ENCODE data around the gene FAM170B.

The FAM170B gene

DNA sequence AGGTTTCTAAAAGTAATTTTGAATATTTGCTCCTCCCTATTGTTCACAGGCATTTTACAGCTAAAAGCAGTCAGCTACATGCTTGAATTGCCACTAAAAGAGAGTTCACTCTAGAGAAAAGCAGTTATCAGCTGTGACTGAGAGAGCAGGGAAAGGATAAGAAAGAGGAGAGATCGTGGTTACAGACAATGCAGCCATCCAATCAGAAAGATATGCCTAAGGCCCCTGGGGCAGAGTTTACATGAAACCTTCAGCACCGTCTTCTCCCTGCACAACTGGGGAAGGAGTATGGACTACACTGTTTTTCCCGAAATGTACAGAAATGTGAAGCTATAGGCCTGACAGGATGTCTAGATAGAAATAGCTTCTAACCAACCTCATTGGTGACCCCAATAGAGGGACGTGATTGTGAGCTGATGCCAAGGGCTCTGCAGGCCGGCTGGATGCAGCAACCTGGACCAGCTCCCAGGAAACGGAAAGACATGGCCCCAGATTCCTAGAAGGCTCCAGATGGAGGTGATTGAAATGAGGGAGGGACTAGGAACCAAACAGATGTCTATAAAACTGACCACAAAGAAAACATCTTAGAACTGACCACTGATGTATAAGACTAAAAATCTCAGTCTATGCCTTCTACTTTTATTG is 15.3 kb downstream of the FAM170B start:
- no peak for DNase-seq

DNA sequence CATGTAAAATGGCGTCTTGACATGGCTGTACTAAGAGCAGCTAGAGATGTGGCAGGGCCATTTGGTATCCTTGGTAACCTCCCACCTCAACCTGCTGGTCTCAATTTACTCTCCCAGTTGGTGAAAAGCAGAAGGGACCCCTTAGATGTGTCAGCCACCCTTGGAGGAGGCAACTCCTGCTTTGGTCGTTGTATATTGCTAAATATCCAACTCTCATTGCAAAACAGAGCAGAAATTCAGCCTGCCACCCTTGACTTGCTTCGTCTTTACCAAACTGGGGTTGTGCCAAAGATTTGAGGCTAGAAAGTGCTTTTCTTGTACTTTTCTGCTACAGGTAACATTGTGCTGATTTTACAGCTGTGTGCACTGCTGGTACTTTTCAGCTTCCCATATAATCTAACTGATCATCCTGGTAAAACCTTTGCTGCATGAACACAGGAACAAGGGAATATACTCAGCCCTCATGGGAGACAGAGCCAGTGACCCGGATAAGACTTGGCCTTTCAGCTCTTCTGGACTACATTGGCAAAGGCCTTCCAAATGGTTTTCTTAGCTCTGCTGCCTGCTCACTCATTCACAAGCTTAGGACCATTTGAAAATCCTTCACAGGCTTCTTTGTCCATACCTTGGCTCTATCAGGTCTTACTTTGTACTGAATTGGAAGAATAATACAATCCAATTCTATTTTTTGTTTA is 16.3 kb downstream of the FAM170B start:
- DNase-seq = no peak

DNA sequence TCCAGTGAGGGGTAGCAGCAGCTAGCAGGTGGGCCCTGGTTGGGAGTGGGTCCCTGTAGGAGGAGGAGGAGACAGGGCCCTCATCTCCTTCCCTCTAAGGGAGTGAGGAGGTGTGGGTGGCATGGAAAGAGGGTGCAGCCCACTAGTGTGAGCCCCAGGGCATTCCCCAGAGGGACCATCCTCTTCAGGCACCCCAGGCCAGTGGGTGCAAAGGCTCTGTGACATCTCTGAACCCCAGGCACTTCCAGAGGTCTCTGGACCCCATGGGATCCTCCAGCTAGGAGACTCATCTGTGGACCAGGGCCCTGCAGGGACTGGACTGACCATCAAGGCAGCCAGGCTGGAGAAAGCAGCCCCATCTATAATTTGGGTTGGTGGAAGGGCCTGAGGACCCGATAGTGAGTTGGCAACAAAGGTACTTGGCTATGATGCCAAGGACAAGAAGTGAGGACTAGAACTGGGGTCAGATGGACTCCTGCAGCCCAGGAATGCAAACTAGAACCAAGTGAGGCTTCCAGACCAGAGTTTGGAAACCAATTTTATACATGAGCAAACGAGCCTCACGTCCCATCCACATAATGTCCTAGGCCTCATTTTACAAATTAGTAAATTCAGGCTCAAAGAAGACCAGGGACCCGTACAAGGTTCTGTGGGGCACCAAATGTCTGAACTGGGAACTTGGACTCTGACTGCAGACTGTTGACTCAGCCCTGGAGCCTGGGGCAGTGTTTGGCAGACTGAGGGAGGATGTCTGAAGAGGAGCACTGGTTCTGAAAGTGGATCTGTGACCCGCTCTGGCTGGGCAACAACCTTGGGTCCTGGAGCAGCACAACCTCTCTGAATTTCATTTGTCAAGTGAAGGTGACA is 17.1 kb downstream of the FAM170B start:
- no peak for DNase-seq

DNA sequence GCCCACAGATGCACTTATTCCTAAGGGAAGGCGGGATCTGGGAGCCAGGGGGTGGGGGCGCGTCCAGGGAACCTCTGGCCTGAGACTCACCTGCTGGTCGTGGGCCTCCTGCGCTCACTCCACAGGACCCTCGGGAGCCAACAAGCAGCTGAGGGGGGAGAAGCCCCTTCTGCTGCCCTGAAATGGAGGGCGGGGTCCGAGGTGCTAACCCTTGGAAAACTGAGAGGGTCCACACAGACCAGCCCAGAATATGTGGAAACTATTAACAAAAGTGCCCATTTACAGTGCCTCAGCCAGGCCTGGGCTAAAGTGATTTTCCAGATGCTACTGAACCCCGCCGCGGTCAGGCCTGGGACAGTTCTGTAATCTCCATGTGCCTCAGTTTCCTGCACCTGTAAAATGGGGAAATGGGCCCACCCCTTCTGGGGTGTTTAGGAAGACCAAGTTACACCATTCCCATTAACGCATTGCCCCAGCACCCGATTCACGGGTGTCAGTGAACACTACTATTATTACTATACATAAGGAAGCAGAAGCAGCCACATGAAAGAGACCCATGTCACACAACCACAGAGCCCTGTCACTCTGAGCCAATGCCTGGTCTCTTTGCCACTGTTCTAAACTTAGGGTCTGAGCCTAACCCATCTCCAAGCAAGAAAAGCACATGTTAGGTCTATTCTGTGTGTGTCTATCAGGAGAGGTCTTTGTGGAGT is 17.9 kb downstream of the FAM170B start:
- DNase-seq = no peak

DNA sequence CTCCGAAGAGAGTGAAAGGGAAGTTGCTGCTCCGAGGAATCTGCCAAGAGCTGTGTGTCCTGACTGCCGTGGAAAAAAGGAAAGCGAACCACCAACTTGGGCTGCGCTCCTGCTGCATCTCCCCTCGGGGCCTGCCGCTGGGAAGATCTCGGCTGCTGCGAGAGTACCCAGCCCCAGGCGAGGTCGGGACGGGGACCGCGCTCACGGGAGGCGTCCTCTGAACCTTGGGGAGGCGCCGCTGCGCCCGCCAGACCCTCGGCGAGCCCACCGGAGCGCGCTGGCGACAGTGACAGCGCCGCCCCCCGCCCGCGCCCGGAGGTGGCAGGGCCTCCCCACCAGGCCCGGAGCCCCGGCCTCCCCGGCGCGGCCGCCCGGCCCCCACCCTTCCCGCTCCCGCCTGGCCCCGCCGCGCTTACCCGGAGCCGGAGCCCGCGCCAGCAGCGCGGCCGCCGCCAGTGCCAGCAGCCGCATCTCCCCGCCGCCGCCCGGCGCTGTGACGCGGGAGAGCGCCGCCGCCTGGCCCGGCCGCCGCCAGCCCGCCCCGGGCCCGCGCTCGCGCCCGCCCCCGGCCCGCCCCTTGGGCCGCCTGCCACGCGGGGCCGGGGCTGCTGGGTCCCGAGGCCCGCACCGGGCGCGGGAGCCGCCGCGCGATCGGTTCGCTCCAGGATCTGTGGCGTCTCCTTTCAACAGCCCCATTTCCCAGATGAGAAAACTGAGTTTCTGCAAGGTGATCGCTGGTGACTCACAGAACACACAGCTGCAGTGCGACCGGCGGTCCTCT is 18.6 kb downstream of the FAM170B start, which contains the start of gene VSTM4:
Gene VSTM4 (minus strand): TSS at position 508 of the 781 bp plus-strand sequence. CDS start 37 bp downstream, at position 471.
- DNase-seq = peak; percentile 44

DNA sequence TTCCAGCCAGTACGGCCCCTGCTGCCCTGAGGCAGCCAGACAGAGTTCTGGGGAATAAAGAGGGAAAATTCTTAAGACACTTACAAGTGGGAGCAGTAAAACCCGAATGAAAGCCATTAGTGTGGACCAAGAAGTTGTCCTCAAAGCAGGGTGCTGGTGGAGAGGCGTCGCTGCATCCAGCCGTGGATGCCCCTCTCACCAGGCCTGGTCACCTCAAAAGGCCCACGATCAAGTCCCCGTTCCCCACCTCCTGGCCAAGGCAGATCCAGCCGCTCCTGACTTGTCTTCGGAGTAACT is 19.2 kb downstream of the FAM170B start:
- DNase-seq = no peak

DNA sequence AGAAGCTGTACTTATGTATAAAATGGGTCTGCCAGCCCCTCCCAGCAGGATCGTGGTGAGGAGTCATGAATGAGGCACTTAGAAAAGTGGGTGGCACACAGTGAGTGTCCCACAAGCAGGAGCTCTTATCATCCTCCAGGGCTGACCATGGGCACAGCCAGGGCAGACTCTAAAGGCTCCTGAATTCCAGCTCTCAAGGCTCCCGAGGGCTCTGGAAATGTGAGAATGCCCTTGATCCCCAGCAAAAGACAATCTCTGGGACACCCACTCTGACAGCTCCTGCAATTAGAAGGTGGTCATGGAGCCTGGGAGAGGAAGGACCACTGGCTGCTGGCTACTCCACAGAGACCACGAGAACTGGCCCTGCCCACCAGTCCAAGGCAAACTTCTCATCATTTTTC is 20.1 kb downstream of the FAM170B start:
- DNase-seq = no peak

DNA sequence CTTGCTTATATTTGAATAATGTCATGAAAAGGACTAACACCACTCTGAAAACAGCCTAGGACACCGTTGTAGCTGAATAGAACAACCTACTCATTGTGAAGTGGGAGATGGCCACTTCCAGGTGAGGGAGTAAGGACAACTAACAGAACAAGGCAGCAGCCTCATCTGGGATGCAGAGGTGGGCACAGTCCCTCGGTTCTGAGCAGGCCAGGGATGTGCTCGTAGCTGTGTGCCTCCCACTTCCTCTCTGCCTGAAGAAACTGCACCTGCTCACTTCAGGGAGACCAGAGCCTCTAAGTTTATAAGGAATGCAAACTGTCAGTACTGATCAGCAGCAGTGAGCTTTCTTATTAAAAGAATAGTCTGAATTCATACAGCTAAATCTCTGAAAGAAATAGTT is 21.0 kb downstream of the FAM170B start:
- DNase-seq = no peak

DNA sequence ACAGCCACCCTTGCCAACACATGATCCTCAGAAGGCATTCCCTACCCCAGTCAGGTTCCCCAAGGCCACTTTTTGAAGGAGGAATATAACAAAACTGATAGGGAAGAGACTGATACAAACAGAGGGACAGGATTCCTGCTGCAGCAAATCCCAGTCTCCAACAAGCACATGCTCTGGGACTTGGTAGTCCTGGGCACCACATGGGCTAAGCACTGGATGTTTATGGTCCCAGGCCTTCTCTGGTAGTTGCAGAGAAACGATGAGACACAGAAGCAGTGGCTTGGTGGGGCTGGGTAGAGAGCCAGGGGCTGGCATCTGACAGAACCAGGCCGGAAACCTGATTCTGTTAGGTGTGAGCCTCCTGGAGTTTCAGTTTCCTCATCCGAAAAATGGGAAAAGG is 21.7 kb downstream of the FAM170B start:
- no peak for DNase-seq

DNA sequence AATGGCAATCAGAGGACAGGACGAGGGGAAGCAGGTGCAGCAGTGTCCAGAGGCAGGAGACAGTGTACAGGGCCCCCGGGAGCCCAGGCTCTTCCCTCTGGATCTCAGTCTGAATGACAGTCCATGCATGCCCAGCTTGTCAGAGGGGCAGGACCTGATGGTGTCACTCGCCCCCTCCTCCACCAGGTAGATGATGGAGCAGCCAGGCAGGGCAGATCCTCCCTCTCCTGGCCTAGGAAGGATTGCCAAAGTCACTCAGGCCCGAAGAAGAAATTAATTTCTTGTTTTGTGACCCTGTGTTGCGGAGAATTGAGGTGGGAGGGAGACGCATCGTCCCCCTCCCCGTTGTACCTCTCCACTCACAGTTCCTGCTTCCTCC is 22.5 kb downstream of the FAM170B start:
- DNase-seq = no peak

DNA sequence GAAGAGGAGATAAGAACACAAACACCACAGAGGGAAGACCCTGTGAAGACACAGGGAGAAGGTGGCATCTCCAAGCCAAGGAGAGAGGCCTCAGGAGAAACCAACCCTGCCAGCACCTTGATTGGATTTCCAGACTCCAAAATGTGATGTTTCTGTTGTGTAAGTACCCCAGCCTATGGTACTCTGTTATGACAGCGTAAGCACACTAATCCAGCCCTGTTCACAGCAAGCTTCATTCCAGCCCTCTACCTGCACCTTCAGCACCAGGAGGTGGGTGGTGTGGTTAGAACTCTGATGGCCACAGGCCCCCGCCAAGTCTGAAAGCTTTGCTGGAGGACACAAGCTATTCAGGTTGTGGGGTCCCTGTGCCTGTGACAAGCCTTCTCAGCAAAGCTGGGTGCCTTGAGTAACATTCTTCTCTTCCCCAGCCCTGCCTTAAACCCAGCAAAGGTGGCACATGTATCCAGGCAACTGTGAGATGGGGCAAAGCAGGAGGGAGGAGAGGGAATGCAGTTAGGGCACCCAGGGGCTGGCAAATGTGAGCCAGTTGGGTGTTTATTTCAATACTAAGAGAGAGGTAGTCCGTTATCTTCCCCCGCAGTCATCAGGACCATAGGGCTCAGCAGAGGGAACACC is 23.0 kb downstream of the FAM170B start:
- no peak for DNase-seq

DNA sequence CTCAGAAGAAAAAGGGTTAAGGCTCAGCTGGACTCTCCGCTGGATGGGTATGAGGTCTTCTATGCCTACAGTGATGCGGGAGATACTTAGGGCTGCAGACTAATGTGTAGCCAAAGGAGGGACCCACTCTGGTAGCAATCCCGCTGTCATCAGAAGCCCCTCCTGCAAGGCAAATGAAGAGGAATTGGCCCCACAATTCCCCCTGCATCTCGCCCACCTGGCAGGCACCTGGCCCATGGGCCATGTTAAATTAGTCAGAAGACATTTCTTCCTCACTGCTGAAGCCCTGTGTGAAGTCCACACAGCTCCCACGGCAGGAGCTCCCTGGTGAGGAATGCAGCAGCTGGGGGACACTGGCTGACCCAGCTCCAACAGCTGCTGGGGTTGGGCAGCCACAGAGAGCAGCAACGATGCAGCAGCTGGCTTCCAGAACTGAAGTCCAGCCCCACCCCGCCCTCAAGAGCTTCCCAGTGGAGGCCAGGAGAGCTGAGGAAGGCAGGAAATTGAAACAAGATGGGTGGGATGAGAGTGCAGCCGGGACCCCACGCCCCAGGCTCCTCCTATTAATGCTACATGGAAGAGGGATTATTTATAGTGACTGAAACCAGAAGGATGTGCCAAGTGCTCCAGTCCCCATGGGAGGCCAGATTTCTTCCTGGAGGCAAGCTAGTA is 24.0 kb downstream of the FAM170B start:
- DNase-seq = peak; percentile 32

DNA sequence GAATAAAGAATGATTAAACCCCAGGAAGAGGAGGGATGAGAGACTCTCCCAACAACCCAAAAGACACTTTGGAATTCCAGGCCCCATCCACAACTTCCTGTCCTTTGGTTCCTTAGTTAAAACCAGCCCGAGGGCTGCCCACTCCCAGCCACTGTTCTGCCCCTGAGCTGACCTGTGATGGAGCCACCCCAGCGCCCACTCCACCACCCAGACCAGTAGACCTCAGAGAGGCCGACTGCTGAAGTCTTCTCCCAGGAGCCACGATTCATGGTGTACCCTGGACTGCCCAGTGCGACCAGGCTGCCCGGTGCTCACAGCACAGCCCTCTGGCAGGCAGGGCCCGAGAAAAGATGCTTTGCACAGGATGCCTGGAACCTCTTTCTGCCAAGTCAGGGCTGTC is 25.2 kb downstream of the FAM170B start:
- DNase-seq = no peak

DNA sequence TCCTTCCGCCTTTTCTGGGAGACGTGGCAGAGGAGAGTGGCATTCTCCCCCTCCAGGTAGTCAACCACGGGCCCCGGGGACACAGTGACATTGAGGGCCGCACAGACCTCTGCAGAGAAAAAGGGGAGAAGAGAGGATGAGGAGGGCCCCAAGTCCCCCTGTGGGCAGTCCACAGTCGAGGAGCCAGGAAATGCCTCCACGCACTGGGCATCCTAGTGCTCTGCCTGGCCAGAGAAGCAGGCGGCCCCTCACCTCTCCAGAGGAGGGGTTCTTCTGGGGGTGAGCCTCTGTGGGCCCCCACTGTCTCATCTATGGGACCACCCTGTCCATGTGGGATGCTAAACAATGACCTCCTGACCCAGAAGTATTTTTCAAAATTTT is 25.9 kb downstream of the FAM170B start:
- DNase-seq = no peak

DNA sequence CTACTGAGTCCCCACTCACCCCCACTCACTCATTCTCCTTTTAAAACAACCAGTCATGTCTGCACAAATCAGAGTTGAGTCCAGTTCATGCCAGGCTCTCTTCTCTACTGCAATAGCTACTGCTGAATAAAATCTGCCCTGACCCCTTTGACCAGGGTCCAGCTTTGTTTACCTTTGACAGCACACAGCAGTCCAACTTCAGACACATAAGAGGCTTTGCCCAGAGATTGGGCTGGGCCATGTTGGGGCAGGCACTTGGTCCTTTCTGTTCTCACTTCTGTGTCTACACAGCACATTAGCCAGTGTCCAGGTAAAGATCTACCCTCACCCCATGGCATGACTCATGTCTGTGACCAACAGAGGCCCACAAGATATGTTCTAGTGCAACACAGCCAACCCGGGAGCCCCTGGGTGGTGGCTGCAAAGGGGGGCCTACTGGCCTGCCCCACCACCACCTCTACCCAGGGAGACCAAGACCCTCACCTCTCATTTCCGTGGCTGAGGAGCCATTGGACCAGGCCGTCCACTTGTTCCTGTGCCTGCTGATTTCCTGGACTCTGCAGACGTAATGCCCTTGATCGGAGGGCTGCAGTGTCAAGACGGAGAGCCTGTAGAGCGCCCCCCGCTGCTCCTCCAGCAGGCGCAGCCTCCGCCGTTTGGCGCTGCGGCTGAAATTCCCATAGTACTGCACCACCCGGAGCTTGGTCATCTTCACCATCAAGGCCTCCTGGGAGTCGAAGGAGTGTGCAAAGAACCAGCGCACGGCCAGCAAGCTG is 26.5 kb downstream of the FAM170B start:
- no peak for DNase-seq

DNA sequence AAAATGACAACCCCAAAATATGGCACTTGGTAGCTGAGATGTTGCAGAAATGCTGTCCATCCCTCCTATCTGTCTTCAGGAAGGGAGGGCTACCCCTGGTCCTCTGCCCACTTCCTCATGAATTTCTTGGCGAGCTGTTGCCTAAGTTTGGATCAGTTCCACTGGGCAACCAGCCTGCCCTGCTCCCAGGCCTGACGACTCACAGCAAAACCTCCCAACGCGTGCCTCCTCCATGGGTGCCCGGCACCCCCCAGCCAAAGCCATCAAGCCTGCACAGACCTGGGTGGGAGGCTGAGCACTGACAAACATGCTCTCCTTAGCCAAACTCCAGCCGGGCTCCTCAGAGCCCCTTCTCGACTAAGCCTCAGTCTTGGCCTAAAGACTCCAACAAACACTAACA is 27.4 kb downstream of the FAM170B start:
- no peak for DNase-seq

DNA sequence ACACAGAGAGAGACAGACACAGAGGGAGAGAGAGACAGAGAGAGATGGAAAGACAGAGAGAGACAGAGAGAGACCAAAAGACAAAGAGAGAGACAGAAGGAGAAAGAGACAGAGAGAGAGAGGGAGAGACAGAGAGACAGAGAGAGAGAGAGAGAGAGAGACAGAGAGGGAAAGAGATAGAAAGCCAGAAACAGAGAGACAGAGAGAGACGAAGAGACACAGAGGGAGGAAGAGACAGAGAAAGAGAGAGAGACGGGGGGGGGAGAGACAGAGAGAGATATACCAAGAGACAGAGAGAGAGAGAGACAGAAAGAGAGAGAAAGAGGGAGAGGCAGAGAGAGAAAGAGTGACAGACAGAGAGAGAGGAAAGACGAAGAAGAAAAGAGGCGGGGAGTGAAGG is 28.7 kb downstream of the FAM170B start:
- no peak for DNase-seq

DNA sequence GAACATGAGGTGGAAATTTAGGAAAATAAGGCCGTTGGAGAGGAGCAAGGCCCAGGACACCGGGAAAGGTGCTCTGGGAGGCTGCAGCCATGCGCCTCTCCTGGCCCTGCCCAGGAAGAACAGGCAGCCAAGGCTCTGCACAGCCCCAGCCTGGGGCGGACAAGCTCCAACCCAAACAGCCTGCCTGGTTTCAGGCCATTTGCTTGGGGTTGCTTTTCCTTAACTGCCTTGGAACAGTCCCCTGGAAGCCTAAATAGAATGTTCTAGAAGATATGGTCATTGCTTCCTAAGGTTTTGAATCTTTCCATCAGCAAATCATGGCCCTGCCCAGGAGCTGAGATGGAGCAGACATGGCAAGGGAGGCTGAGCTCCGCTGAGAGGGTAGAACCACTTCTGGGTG is 29.5 kb downstream of the FAM170B start:
- no peak for DNase-seq

DNA sequence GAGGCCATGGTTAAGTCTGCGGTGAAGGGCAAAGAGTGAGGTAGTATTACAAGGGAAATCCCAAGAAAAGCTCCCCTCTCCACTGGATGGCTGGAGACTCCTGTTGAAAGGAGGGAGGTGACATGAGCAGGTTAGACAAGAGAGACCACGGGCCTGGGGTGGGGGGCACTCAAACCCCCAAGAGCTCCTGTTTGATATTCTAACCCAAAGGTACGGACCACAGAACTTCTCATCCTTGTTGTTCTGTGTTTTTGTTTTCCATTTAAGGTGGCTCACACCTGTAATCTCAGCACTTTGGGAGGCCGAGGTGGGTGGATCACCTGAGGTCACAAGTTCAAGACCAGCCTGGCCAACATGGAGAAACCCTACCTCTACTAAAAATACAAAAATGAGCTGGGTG is 30.1 kb downstream of the FAM170B start:
- DNase-seq = no peak

DNA sequence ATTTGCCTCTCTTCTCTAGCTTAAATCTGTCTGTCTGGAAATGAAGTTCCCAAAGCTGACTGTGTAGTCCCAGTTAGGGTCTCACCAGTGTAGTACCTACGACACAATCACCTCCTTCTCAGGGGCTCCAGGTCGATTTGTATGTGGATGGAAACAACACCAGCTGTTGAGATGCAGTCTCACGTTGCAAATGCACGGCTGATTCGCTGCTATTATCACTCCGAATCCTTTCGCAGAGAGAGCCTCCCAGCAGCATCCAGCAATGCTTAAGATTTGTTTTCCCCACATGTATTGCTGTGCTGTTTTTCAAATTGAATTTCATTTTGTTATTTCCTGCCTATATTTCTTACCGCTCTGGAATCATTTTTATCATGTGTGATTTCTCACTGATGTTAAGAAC is 34.8 kb downstream of the FAM170B start:
- DNase-seq = no peak

Data from NCI-H146 (cell line).